Mucosa of descending colon (tissue), 3 donors: ENCODE measurements around the gene TMEM178B. TPM values are rescaled to one million over a fixed set of nuclear protein-coding genes. Genes with fewer than 3 reads are reported as not detected.

Experiments
- ATAC-seq: fragments of 200-7000 bp; cut with Tn5 transposase; one replicate; pipeline ENCODE4 v1.9.1; 2020; ENCODE audit warnings: mild to moderate bottlenecking, moderate library complexity
- DNase-seq, 3 donors: peaks; one replicate each; pipeline ENCODE4 v3.0.0-alpha.2; 2020
- H3K36me3 ChIP-seq: fragments of 200-600 bp; one replicate; pipeline ENCODE4 v1.8.0; 2021; ENCODE audit warnings: low read depth, mild to moderate bottlenecking
- H3K4me1 ChIP-seq: fragments of 200-600 bp; one replicate; pipeline ENCODE4 v1.8.0; 2021; ENCODE audit warnings: low read depth, mild to moderate bottlenecking
- H3K4me3 ChIP-seq: fragments of 200-600 bp; one replicate; pipeline ENCODE4 v1.8.0; 2021; ENCODE audit warnings: mild to moderate bottlenecking
- H3K9me3 ChIP-seq: fragments of 200-600 bp; one replicate; pipeline ENCODE4 v1.8.0; 2021; ENCODE audit warnings: mild to moderate bottlenecking
- CTCF ChIP-seq: fragments of 200-600 bp; IDR thresholded peaks from one replicate; pipeline ENCODE4 v1.8.0; 2022; ENCODE audit warnings: antibody characterized with exemption, mild to moderate bottlenecking
- intact Hi-C, 2 donors: fragments of 100-400 bp; cut with DNase I in 1 of 2; cut with micrococcal nuclease in 1 of 2; formaldehyde crosslinking; loops; one replicate each; pipeline versions ENCODE4 v1.11.0 to v1.11.1; 2022; cut with DNase I, micrococcal nuclease
- total RNA-seq, 3 donors: library from RNA; stranded (reverse); fragmentation: NEBNext Ultra II Directional in 2 of 3; extraction: Animal tissue kit (Norgen Biotek cat#: 25700) in 2 of 3; gene quantifications; one replicate each; pipeline versions ENCODE4 v1.2.1 to v1.2.4, GENCODE V29; 2021 to 2023
- donor health status: DM: no; HTN: no; CAD: no; lungs with moderate emphysema.
- donor health status: DM: no; HTN: no; CAD: no.
- donor health status: DM: no; HTN: yes; CAD: no.

TMEM178B gene
- total RNA-seq, 3 donors from 2014 or later: 0.22 to 2.0 (median 0.32) TPM

- TF ChIP-seq CTCF: no peak
- no peak for DNase-seq
- ATAC-seq: no peak
- Histone ChIP-seq H3K36me3 (no peaks in the 10 kb centered on the region), H3K4me3 (no peak overlapping the region), H3K4me1 (no peaks in the 10 kb centered on the region), H3K9me3 (no peaks in the 10 kb centered on the region)
- intact Hi-C loops: no loop called here
Observed at GRCh38 chr7:141389140-141389796, 315.4 kb downstream of the TMEM178B start.

- Histone ChIP-seq H3K4me3 (no peak overlapping the region), H3K36me3 (no peaks in the 10 kb centered on the region), H3K9me3 (no peaks in the 10 kb centered on the region), H3K4me1 (no peaks in the 10 kb centered on the region)
- DNase-seq (no peak), ATAC-seq (no peak)
- intact Hi-C loops: no loop called here
- TF ChIP-seq CTCF: no peak
Observed at GRCh38 chr7:141390339-141390738, 316.5 kb downstream of the TMEM178B start.

GRCh38 chr7:141393056-141393455, 319.2 kb downstream of the TMEM178B start:
- no peak for TF ChIP-seq CTCF
- no peaks in the 10 kb centered on the region for H3K9me3 ChIP-seq
- no peak for ATAC-seq
- DNase-seq: no peak
- H3K36me3 ChIP-seq: no peaks in the 10 kb centered on the region
- H3K4me3 ChIP-seq: no peak overlapping the region
- H3K4me1 ChIP-seq: no peaks in the 10 kb centered on the region
- intact Hi-C loops: no loop called here

- Histone ChIP-seq H3K9me3 (no peaks in the 10 kb centered on the region), H3K36me3 (no peaks in the 10 kb centered on the region), H3K4me1 (no peaks in the 10 kb centered on the region), H3K4me3 (no peak overlapping the region)
- no peak for TF ChIP-seq CTCF
- no peak for ATAC-seq
- intact Hi-C loops: no loop called here
- DNase-seq: no peak
Observed at GRCh38 chr7:141397236-141398163, 323.6 kb downstream of the TMEM178B start.

GRCh38 chr7:141400356-141400755, 326.5 kb downstream of the TMEM178B start:
- no peaks in the 10 kb centered on the region for H3K9me3 ChIP-seq
- no peak for DNase-seq
- H3K36me3 ChIP-seq: no peaks in the 10 kb centered on the region
- intact Hi-C loops: no loop called here
- no peak for TF ChIP-seq CTCF
- no peak overlapping the region for H3K4me3 ChIP-seq
- no peaks in the 10 kb centered on the region for H3K4me1 ChIP-seq
- no peak for ATAC-seq
